ENCODE results near the gene ADAMTSL5.
"Not testable (repeated sequence)": the region's sequence is repeated elsewhere in the genome, so short reads cannot be mapped to it uniquely, and the experiment has no call there.

Gene ADAMTSL5

GRCh38 chr19:1477056-1477455 is 35.8 kb downstream of the ADAMTSL5 start:
- not testable (repeated sequence) for DNase-seq

- DNase-seq = no peak
Observed at GRCh38 chr19:1475751-1476437, 36.9 kb downstream of the ADAMTSL5 start.

GRCh38 chr19:1474765-1475351 is 38.0 kb downstream of the ADAMTSL5 start:
- DNase-seq = no peak

- DNase-seq = no peak
Observed at GRCh38 chr19:1474011-1474764, 38.6 kb downstream of the ADAMTSL5 start.

- peak; percentile 33 for DNase-seq
Observed at GRCh38 chr19:1473085-1473851, 39.6 kb downstream of the ADAMTSL5 start.

GRCh38 chr19:1472231-1473084 is 40.4 kb downstream of the ADAMTSL5 start:
- DNase-seq = no peak

GRCh38 chr19:1471515-1472160 is 41.2 kb downstream of the ADAMTSL5 start:
- DNase-seq = peak; percentile 42

GRCh38 chr19:1471010-1471514 is 41.8 kb downstream of the ADAMTSL5 start:
- no peak for DNase-seq

- DNase-seq = no peak
Observed at GRCh38 chr19:1470305-1471009, 42.4 kb downstream of the ADAMTSL5 start.

GRCh38 chr19:1470055-1470304 is 42.8 kb downstream of the ADAMTSL5 start:
- no peak for DNase-seq

GRCh38 chr19:1469255-1470054 is 43.4 kb downstream of the ADAMTSL5 start:
- no peak for DNase-seq

- no peak for DNase-seq
Observed at GRCh38 chr19:1468821-1469254, 44.0 kb downstream of the ADAMTSL5 start.

GRCh38 chr19:1468274-1468820 is 44.5 kb downstream of the ADAMTSL5 start:
- DNase-seq = no peak

GRCh38 chr19:1467490-1468273 is 45.1 kb downstream of the ADAMTSL5 start:
- DNase-seq = no peak

GRCh38 chr19:1467215-1467489 is 45.7 kb downstream of the ADAMTSL5 start:
- DNase-seq = no peak

GRCh38 chr19:1466461-1467214 is 46.2 kb downstream of the ADAMTSL5 start:
- DNase-seq = no peak

GRCh38 chr19:1466018-1466460 is 46.8 kb downstream of the ADAMTSL5 start:
- DNase-seq = no peak
